Vagina (tissue), 2 donors: ENCODE measurements around the gene SMARCA4.
A peak's percentile ranks its signal among the peaks of the same experiment; 100 is the strongest.

Experiments
- POLR2A ChIP-seq, 2 donors: fragments of 450-650 bp; IDR thresholded peaks; one replicate each; pipeline ENCODE4 v1.6.1; 2017; ENCODE audit warnings: antibody characterized with exemption in 2 of 2, mild to moderate bottlenecking in 2 of 2, moderate library complexity in 2 of 2
- POLR2AphosphoS5 ChIP-seq, 2 donors: sonication (generic); formaldehyde crosslinking; IDR thresholded peaks; one replicate each; pipeline ENCODE4 v1.9.0; 2017; ENCODE audit warnings: antibody characterized with exemption in 2 of 2, mild to moderate bottlenecking in 2 of 2, low read depth in 1 of 2; ENCODE audit not compliant: insufficient read depth in 1 of 2
- TF ChIP-seq, protein P1 (sequence below), 3 experiments: fragments of 450-650 bp in 2 of 3; fragments of 200-600 bp in 1 of 3; sonication (generic) in 1 of 3; IDR thresholded peaks; one replicate each; pipeline ENCODE4 v1.5.1; 2017 to 2019; ENCODE audit warnings: antibody characterized with exemption in 3 of 3, mild to moderate bottlenecking in 2 of 3, moderate library complexity in 2 of 3

- peak; percentile 75 to 98 for TF ChIP-seq POLR2AphosphoS5 (IDR thresholded peaks at IDR 0.05; ENCODE audit: insufficient read depth in 1 of 2, low read depth in 1 of 2)
- TF ChIP-seq, protein P1, sequence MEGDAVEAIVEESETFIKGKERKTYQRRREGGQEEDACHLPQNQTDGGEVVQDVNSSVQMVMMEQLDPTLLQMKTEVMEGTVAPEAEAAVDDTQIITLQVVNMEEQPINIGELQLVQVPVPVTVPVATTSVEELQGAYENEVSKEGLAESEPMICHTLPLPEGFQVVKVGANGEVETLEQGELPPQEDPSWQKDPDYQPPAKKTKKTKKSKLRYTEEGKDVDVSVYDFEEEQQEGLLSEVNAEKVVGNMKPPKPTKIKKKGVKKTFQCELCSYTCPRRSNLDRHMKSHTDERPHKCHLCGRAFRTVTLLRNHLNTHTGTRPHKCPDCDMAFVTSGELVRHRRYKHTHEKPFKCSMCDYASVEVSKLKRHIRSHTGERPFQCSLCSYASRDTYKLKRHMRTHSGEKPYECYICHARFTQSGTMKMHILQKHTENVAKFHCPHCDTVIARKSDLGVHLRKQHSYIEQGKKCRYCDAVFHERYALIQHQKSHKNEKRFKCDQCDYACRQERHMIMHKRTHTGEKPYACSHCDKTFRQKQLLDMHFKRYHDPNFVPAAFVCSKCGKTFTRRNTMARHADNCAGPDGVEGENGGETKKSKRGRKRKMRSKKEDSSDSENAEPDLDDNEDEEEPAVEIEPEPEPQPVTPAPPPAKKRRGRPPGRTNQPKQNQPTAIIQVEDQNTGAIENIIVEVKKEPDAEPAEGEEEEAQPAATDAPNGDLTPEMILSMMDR (IDR thresholded peaks at IDR 0.05): no peak
- no peak for TF ChIP-seq POLR2A (IDR thresholded peaks at IDR 0.05)
Observed at GRCh38 chr19:10928563-10929401, 32.0 kb upstream of the SMARCA4 start, which contains the start of the genes TIMM29 and YIPF2.
